HG03066 (cell line): ENCODE measurements around the gene CFAP298.
"Not testable (repeated sequence)": the region's sequence is repeated elsewhere in the genome, so short reads cannot be mapped to it uniquely, and the experiment has no call there.

ENCODE experiments used
- ATAC-seq: cut with Tn5 transposase; IDR thresholded peaks from one replicate; pipeline ENCODE4 v1.9.1; 2021; ENCODE audit warnings: low read depth; ENCODE audit not compliant: unreplicated experiment

CFAP298 gene

GRCh38 chr21:32612075-32612998 is at the start of gene CFAP298:
TSS of gene CFAP298 (minus strand) at chr21:32612377. CDS start at chr21:32612243, 134 bp downstream.
- peak; percentile 93 for ATAC-seq

DNA sequence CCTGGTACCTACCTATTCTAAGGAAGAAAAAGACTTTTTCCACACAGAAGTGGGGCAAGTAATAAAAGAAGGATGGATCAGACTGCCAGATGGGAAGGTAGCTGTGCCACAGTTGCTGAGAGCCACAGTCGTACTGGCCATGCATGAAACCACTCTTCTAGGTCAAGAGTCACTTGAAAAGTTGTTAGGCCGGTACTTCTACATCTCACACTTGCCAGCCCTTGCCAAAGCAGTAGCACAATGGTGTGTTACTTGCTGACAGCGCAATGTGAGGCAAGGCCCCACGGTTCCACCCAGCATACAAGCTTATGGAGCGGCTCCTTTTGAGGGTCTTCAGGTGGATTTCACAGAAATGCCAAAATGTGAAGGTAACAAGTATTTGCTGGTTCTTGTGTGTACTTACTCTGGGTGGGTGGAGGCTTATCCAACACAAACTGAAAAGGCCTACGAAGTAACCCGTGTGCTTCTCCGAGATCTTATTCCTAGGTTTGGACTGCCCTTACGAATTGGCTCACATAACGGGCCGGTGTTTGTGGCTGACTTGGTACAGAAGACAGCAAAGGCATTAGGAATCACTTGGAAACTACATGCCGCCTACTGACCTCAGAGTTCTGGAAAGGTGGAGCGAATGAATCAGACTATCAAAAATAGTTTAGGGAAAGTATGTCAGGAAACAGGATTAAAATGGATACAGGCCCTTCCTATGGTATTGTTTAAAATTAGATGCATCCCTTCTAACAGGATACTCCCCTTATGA is 49.0 kb upstream of the CFAP298 start:
- ATAC-seq = not testable (repeated sequence)

GRCh38 chr21:32658524-32658923 is 46.3 kb upstream of the CFAP298 start:
- no peak for ATAC-seq

DNA sequence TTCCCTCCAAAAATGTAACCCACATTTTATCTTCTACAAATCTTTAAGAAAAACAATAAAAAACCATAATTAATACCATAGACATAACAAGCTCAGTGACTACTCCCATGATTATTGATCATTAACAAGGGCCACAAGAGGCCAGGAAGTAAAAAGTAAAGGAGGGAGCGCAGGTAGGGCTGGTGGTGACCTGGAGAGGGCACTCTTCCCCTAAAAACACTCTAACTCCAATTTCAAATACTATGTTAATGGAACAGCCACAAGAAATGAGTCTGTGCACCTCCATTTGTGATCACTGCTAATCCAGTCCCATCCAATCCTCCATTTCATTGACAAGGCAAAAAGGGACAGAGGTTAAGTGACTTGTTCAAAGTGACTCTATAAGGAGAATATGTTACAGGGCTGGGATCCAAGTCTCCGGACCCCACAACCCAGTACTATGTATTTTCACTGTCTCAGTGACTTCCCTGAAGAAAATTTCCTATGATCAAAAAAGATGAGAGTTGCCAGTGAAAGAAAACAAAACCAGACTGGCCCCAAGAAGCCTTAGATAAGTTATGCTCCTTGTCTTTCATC is 41.2 kb upstream of the CFAP298 start:
- ATAC-seq = no peak

GRCh38 chr21:32648165-32648564 is 36.0 kb upstream of the CFAP298 start:
- ATAC-seq = no peak

DNA sequence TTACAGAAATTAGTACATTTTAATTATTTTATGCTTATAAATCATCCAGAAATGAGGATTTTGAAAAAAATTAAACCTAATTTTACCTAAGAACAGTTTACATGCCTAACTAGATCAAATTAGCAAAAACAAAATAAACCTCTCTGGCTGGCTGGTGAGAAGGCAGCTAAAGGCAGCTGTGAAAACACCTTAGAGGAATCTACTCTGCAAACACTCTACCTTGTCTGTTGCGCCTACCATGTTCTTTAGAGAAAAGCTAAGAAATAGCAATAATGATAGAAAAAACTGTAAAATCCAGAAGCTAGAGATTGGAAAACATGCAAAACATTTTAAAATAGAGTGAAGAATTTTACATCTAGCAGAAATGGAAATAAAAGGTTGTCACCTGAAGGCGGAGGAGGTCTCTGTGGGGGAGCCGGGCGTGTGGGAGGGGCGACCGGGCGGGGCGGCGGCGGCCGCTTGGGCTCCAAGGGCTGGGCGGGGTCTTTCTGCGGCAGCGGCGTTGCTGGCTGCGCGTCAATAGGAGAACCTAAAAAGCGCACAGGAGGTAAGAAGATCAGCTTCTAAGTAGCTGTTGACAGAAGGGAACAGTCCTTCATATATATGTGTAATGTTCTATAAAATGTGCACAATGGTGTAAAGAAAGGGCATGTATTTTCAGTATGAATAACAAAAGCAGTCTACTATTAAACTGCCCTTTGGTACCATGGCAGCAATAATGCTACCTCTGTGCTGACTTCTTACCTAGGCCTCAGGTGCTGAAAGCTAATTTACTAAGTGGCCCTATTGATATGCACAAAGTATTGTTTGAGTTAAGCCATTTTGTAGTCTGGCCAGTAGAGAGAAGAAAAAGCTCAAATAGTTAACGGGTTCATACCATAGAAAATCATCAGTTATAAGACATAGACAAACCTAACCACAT is 33.3 kb upstream of the CFAP298 start:
- ATAC-seq = no peak

GRCh38 chr21:32641710-32642698 is 29.8 kb upstream of the CFAP298 start:
- no peak for ATAC-seq

DNA sequence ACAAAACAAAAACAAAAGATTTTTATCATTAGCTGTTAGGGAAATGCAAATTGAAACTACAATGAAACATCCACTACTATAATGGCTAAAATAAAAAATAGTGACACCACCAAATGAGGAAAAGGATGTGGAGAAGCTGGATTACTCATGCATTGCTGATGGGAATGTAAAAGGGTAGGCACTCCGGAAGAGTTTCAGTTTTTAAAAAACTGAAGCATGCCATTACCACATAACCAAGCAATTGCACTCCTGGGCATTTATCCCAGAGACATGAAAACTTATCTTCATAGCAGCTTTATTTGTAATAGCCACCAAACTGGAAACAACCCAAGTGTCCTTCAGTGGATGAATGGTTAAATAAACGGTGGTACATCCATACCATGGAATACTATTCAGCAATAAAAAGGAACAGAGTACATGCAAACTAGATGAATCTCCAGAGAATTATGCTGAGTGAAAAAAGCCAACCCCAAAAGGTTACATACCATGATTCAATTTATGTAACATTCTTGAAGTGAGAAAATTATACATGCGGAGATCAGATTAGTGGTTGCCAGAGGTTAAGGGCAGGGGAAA is 14.5 kb upstream of the CFAP298 start:
- no peak for ATAC-seq

- not testable (repeated sequence) for ATAC-seq
Measured at GRCh38 chr21:32618218-32618617, 6.0 kb upstream of the CFAP298 start.

DNA sequence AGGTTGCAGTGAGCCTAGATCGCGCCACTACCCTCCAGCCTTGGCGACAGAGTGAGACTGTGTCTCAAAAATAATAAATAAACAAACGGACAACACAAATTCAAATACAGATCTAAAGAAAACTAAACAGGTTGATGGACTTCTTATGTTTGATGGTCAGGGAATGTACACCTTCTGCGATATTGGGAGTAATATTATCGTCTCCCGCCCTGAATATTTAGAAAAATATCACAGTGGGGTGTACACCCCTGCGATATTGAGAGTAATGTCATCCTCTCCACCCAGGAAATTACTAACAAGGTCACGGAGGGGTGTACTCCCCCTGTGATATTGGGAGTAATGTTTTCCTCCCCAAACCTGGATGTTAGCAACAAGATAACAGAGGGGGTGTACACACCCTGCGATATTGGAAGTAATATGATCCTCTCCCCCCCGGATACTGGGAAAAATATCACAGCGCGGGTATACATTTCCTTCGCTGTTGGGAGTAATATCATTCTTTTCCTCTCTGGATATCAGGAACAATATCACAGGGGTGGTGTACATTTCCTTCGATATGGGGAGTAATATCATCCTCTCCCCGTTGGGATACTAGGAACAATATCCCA is 1.4 kb upstream of the CFAP298 start:
- no peak for ATAC-seq

- peak; percentile 5 for ATAC-seq
Measured at GRCh38 chr21:32612999-32613337, 791 bp upstream of the CFAP298 start.

DNA sequence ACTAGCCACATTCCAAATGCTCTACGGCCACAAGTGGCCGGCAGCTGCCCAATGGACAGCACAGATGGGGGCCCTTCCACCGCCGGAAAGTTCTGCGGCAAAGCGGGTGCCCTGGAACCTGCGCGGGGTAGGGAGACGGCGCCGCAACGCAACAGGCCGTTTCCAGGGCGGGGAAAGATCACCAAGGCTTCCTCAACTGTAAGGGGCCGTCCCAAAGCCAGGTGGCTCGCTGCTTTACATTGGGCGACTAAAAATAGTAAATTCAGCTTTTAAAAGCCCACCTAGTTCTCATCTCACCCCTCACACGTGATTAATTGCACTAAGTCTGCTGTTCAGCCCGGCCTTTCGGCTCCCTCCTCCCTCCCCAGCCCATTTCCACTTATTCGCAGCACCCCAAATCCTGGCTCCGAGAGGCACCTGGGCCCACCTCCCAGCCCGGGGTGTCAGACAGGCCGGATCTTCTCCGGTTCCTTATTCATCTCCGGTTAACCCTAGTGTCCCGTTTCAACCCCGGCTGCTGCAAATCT is 643 bp downstream of the CFAP298 start:
- ATAC-seq = no peak

DNA sequence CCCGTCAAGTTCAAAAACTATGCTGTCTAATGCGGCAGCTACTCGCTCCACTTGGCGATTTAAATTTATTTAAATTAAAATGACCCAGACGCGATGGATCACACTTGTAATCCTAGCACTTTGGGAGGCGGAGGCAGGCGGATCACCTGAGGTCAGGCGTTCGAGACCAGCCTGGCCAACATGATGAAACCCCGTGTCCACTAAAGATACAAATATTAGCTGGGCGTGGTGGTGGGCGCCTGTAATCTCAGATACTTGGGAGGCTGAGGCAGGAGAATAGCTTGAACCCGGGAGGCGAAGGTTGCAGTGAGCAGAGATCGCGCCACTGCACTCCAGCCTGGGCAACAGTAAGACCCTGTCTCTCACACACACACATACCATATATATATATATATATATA is 1.2 kb downstream of the CFAP298 start:
- not testable (repeated sequence) for ATAC-seq

- no peak for ATAC-seq
Measured at GRCh38 chr21:32608851-32609250, 3.3 kb downstream of the CFAP298 start.

GRCh38 chr21:32605469-32605868 is 6.7 kb downstream of the CFAP298 start:
- ATAC-seq = no peak

DNA sequence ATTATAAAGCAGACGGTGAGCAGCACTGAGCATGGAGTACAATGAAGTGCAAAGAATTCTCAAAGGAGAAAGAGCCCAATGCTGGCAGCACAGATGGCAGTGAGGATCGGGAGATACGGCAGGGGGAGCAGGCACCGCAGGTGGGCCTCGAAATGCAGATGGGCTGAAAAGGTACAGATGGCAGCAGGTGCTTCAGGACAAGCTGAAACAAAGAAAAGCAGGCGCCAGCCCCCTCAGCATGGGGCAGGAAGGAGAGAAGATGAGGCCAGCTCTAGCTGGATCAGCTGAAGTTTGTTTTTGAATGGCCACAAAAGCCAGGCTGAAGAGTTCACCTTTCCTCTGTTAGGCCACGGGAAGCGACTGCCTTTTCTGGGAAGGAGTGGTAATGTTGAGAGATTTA is 7.7 kb downstream of the CFAP298 start:
- ATAC-seq = no peak

DNA sequence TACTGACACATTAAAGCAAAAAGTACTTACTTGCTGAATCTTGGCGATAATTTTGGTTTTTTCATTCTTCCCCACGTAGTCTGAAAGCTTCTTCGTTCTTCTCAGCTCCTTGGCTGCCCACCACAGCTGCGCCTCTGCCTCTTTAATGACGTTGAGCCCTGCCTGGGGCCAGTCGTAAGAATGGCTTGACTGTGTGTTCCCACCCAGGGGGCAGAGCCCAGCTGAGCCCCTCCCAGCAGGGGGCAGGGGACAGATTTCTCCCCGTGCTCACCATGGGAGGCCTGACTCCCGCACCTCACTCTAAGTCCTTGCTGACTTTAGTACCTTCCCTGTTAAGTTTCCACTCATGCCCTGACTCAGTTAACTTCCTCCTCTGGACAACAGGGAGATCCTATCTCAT is 9.0 kb downstream of the CFAP298 start:
- ATAC-seq = no peak

GRCh38 chr21:32602099-32602498 is 10.1 kb downstream of the CFAP298 start:
- ATAC-seq = no peak
